Stomach (tissue), 4 donors: ENCODE measurements around the gene SNX1.

Source experiments
- CTCF ChIP-seq, 7 experiments: fragments of 450-650 bp in 4 of 7; fragments of 200-600 bp in 3 of 7; sonication (generic) in 3 of 7; IDR thresholded peaks; one replicate each; pipeline ENCODE4 v1.5.1; 2016 to 2019; ENCODE audit warnings: antibody characterized with exemption in 7 of 7, control low read depth in 2 of 7, mild to moderate bottlenecking in 1 of 7
- POLR2A ChIP-seq, 4 donors: fragments of 450-650 bp; IDR thresholded peaks; one replicate each; pipeline ENCODE4 v1.6.1; 2016; ENCODE audit warnings: antibody characterized with exemption in 4 of 4, control low read depth in 2 of 4, mild to moderate bottlenecking in 1 of 4, moderate library complexity in 1 of 4
- POLR2AphosphoS5 ChIP-seq, 3 donors: sonication (generic); formaldehyde crosslinking; IDR thresholded peaks; one replicate each; pipeline ENCODE4 v1.6.1; 2016; ENCODE audit warnings: antibody characterized with exemption in 3 of 3

GRCh38 chr15:64102497-64102896 is 6.7 kb downstream of the SNX1 start:
- TF ChIP-seq POLR2A (IDR thresholded peaks at IDR 0.05) = no peak
- TF ChIP-seq POLR2AphosphoS5 (IDR thresholded peaks at IDR 0.05) = no peak
- TF ChIP-seq CTCF (IDR thresholded peaks at IDR 0.05) = no peak
